Fibroblast of skin of scalp (primary cell): ENCODE results near the gene TNFRSF9.

Source experiments
- DNase-seq: peaks from one replicate; pipeline ENCODE4 v3.0.0-alpha.2; 2013

TNFRSF9 gene

GRCh38 chr1:7869136-7869920 is 71.3 kb downstream of the TNFRSF9 start:
- no peak for DNase-seq

GRCh38 chr1:7868070-7868780 is 72.4 kb downstream of the TNFRSF9 start:
- DNase-seq: no peak

GRCh38 chr1:7865978-7866377 is 74.7 kb downstream of the TNFRSF9 start:
- DNase-seq: no peak
